ENCODE data around the gene C5orf22.

- TF ChIP-seq CTCF (IDR thresholded peaks at IDR 0.05) = no peak
- TF ChIP-seq POLR2AphosphoS5 (IDR thresholded peaks at IDR 0.05) = no peak
Observed at GRCh38 chr5:31593665-31594064, 61.6 kb downstream of the C5orf22 start.

Measured in stomach (tissue), 4 donors.